ENCODE results near the gene CANX.
"Not testable (repeated sequence)": the region's sequence is repeated elsewhere in the genome, so short reads cannot be mapped to it uniquely, and the experiment has no call there.

CANX gene

GRCh38 chr5:179679014-179679674 is 19.6 kb upstream of the CANX start:
- no peak for DNase-seq (ENCODE audit: insufficient read length, low spot score)
- no peak for FAIRE-seq
- TF ChIP-seq CTCF (IDR thresholded peaks at IDR 0.05; ENCODE audit: insufficient read depth, missing control alignments), result peak; percentile 44

- DNase-seq (ENCODE audit: insufficient read length, low spot score) (no peak), FAIRE-seq (no peak)
- no peak for TF ChIP-seq CTCF (IDR thresholded peaks at IDR 0.05; ENCODE audit: insufficient read depth, missing control alignments)
These were observed 18.6 kb upstream of the CANX start for GRCh38 chr5:179680014-179680779.

GRCh38 chr5:179680780-179681401 is 17.9 kb upstream of the CANX start, which contains the start of gene CBY3:
CBY3 (minus strand) TSS chr5:179681034; CDS start chr5:179680918, 116 bp downstream.
- DNase-seq (ENCODE audit: insufficient read length, low spot score), result no peak
- FAIRE-seq, result no peak
- no peak for TF ChIP-seq CTCF (IDR thresholded peaks at IDR 0.05; ENCODE audit: insufficient read depth, missing control alignments)

- not testable (repeated sequence) for FAIRE-seq; DNase-seq (ENCODE audit: insufficient read length, low spot score)
These were observed 9.6 kb upstream of the CANX start for GRCh38 chr5:179689212-179689611.

- no peak for TF ChIP-seq CTCF (IDR thresholded peaks at IDR 0.05; ENCODE audit: insufficient read depth, missing control alignments)
- DNase-seq (ENCODE audit: insufficient read length, low spot score) (no peak), FAIRE-seq (no peak)
These were observed 4.2 kb upstream of the CANX start for GRCh38 chr5:179694561-179694960.

- FAIRE-seq (no peak), DNase-seq (ENCODE audit: insufficient read length, low spot score) (no peak)
- no peak for TF ChIP-seq CTCF (IDR thresholded peaks at IDR 0.05; ENCODE audit: insufficient read depth, missing control alignments)
These were observed 2.2 kb upstream of the CANX start for GRCh38 chr5:179696603-179697002.

GRCh38 chr5:179697108-179697507 is 1.7 kb upstream of the CANX start:
- no peak for FAIRE-seq
- TF ChIP-seq CTCF (IDR thresholded peaks at IDR 0.05; ENCODE audit: insufficient read depth, missing control alignments), result no peak
- no peak for DNase-seq (ENCODE audit: insufficient read length, low spot score)

- FAIRE-seq; DNase-seq (ENCODE audit: insufficient read length, low spot score): not testable (repeated sequence)
These were observed 1.2 kb upstream of the CANX start for GRCh38 chr5:179697543-179697942.

All from D721Med (cell line).